Liver (tissue), 9 donors: ENCODE data around the gene KAZN. TPM values are rescaled to one million over a fixed set of nuclear protein-coding genes. Genes with fewer than 3 reads are reported as not detected.

Experiments used
- DNase-seq: peaks from one replicate; pipeline ENCODE4 v3.0.0-alpha.2; 2017; ENCODE audit warnings: low spot score
- H3K27ac ChIP-seq, 2 donors: one replicate each; pipeline ENCODE4 v1.7.0; 2013; ENCODE audit warnings: inconsistent platforms in 2 of 2, low read length in 2 of 2, control low read depth in 1 of 2, low read depth in 1 of 2, mild to moderate bottlenecking in 1 of 2
- H3K27me3 ChIP-seq, 4 donors: one replicate each; pipeline versions ENCODE4 v1.6.1 to v1.7.0; 2013; ENCODE audit warnings: low read length in 3 of 4, inconsistent platforms in 1 of 4, mild to moderate bottlenecking in 1 of 4, moderate library complexity in 1 of 4; ENCODE audit not compliant: control insufficient read depth in 4 of 4, insufficient read depth in 4 of 4
- H3K36me3 ChIP-seq, 4 donors: one replicate each; pipeline versions ENCODE4 v1.6.1 to v1.7.0; 2013; ENCODE audit warnings: low read length in 3 of 4, mild to moderate bottlenecking in 3 of 4, low read depth in 1 of 4, moderate library complexity in 1 of 4; ENCODE audit not compliant: control insufficient read depth in 4 of 4, insufficient read depth in 3 of 4
- H3K4me1 ChIP-seq, 4 donors: one replicate each; pipeline versions ENCODE4 v1.6.1 to v1.7.0; 2013; ENCODE audit warnings: low read length in 3 of 4, mild to moderate bottlenecking in 3 of 4, moderate library complexity in 1 of 4; ENCODE audit not compliant: control insufficient read depth in 4 of 4, insufficient read depth in 4 of 4
- H3K4me3 ChIP-seq, 3 donors: one replicate each; pipeline versions ENCODE4 v1.6.1 to v1.7.0; 2013; ENCODE audit warnings: low read length in 3 of 3, control low read depth in 1 of 3, low read depth in 1 of 3, mild to moderate bottlenecking in 1 of 3
- H3K9ac ChIP-seq, 2 donors: one replicate each; pipeline ENCODE4 v1.7.0; 2013; ENCODE audit warnings: low read length in 2 of 2, mild to moderate bottlenecking in 2 of 2, moderate library complexity in 2 of 2, control low read depth in 1 of 2, low read depth in 1 of 2
- H3K9me3 ChIP-seq, 4 donors: one replicate each; pipeline versions ENCODE4 v1.6.1 to v1.7.0; 2013; ENCODE audit warnings: low read length in 3 of 4; ENCODE audit not compliant: control insufficient read depth in 4 of 4
- ATF3 ChIP-seq: IDR thresholded peaks from 2 replicates; pipeline ENCODE4 v1.6.1; 2016; ENCODE audit warnings: antibody characterized with exemption
- EGR1 ChIP-seq, 2 donors: IDR thresholded peaks; 2 replicates each; pipeline ENCODE4 v1.6.1; 2016 to 2018; ENCODE audit warnings: antibody characterized with exemption in 2 of 2, low read depth in 2 of 2
- FOXA1 ChIP-seq: IDR thresholded peaks from 2 replicates; pipeline ENCODE4 v1.6.1; 2016; ENCODE audit warnings: antibody characterized with exemption
- GABPA ChIP-seq, 2 donors: IDR thresholded peaks in 1 of 2; conservative IDR thresholded peaks in 1 of 2; 2 replicates each; pipeline ENCODE4 v1.6.1; 2016; ENCODE audit warnings: antibody characterized with exemption in 2 of 2, mild to moderate bottlenecking in 1 of 2, moderate library complexity in 1 of 2
- HNF4A ChIP-seq, 2 donors: conservative IDR thresholded peaks; 2 replicates each; pipeline ENCODE4 v1.6.1; 2016; ENCODE audit warnings: antibody characterized with exemption in 2 of 2, mild to moderate bottlenecking in 2 of 2
- HNF4G ChIP-seq: IDR thresholded peaks from 2 replicates; pipeline ENCODE4 v1.6.1; 2016; ENCODE audit warnings: antibody characterized with exemption
- MAX ChIP-seq: IDR thresholded peaks from 2 replicates; pipeline ENCODE4 v1.6.1; 2016; ENCODE audit warnings: antibody characterized with exemption
- NR2F2 ChIP-seq: IDR thresholded peaks from 2 replicates; pipeline ENCODE4 v1.6.1; 2016; ENCODE audit warnings: antibody characterized with exemption
- REST ChIP-seq: IDR thresholded peaks from 2 replicates; pipeline ENCODE4 v1.6.1; 2016; ENCODE audit warnings: antibody characterized with exemption, mild to moderate bottlenecking
- SP1 ChIP-seq: IDR thresholded peaks from 2 replicates; pipeline ENCODE4 v1.6.1; 2018; ENCODE audit warnings: antibody characterized with exemption, mild to moderate bottlenecking
- TAF1 ChIP-seq: conservative IDR thresholded peaks from 2 replicates; pipeline ENCODE4 v1.6.1; 2016; ENCODE audit warnings: antibody characterized with exemption, mild to moderate bottlenecking
- YY1 ChIP-seq: IDR thresholded peaks from 2 replicates; pipeline ENCODE4 v1.6.1; 2016; ENCODE audit warnings: antibody characterized with exemption, mild to moderate bottlenecking
- WGBS: extraction: QIAGEN DNeasy Blood & Tissue Kit; methylation state at CpG from one replicate; pipeline ENCODE4 v1.1.7; 2013; 5-methylcytosine and 5-hydroxymethylcytosine counted together
- polyA plus RNA-seq, 2 donors: library from polyadenylated mRNA; stranded (reverse) in 1 of 2; unstranded in 1 of 2; fragments of 200-250 nt in 1 of 2; fragments of >200 nt in 1 of 2; fragmentation: Nextera tagmentation in 1 of 2; extraction: Ambion mirVana in 1 of 2; gene quantifications; one replicate each; pipeline versions ENCODE4 v1.2.1 to v1.2.3, GENCODE V29; 2013 to 2015
- total RNA-seq, 2 donors: library from RNA; depleted of rRNA; stranded (reverse); fragments of >200 nt; gene quantifications; one replicate each; pipeline ENCODE4 v1.2.3, GENCODE V29; 2014
- TF ChIP-seq, protein P1 (sequence below): fragments of 150-350 bp; IDR thresholded peaks from 2 replicates; pipeline ENCODE4 v1.5.1; 2017; ENCODE audit warnings: improper control_type of control experiment, low read depth, low read length; ENCODE audit not compliant: missing input control
- donor health status: healthy.
- donor health status: healthy.
- donor health status: healthy.
- donor health status: healthy.
- donor health status: healthy.

The KAZN gene
- total and polyA plus RNA-seq, 4 donors = 1.9 to 6.9 (median 2.4) TPM

DNA sequence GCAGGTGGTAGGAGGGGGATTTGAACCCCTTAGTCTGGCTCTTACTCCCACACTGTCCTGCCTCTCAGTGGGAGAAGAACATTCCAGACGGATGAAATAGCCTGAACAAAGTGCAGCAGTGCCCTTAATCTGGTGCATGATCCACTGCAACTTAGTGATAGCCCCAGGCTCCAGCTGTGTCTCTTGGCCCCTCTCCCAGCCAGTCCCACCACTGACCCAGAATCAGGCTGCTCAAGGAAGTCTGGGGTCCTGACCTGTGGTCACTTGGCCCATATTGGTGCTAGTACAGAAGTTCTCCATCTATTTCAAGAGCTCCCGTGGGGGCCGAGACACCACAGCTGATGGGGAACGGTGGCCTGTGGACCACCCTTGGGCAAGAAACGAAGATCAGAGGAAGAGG lies 255.0 kb downstream of the KAZN start:
- Histone ChIP-seq H3K27ac (no peak overlapping the region), H3K4me3 (no peak overlapping the region), H3K9ac (no peak overlapping the region), H3K36me3 (no peaks in the 10 kb centered on the region), H3K27me3 (peaks cover 0 to 2% (median 0%) of the 10 kb centered on the region in 4 donors), H3K9me3 (no peaks in the 10 kb centered on the region), H3K4me1 (no peaks in the 10 kb centered on the region)
- DNase-seq = no peak
- no peak for TF ChIP-seq HNF4G
- TF ChIP-seq NR2F2 = no peak
- no peak for TF ChIP-seq REST
- TF ChIP-seq SP1 = no peak
- no peak for TF ChIP-seq TAF1
- no peak for TF ChIP-seq GABPA (IDR thresholded peaks at IDR 0.05 in 1 of 2, conservative IDR thresholded peaks at IDR 0.05 in 1 of 2)
- WGBS = 73% methylated on average over 5 of the region's 5 CpGs

DNA sequence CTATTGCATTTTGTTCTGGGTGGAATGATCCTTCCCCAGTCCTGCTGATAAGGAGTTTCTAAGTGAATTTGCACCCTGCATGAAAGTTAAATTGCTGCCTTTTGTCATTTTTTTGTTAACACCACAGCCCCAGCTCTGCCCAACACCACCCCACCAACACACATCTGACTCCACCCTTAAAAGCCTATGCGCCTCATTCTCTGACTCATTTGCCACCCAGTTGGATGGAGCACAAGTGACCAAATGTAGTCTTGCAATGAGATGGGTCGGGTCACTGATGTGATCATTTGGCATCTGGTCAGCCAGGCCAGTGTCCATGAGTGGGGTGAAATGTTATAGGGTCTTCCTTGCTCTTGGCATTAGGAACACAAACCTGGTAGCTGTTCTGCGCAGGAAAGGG lies 256.8 kb downstream of the KAZN start:
- Histone ChIP-seq H3K36me3 (no peaks in the 10 kb centered on the region), H3K4me1 (no peaks in the 10 kb centered on the region), H3K4me3 (no peak overlapping the region), H3K27ac (no peak overlapping the region), H3K27me3 (peaks cover 0 to 2% (median 0%) of the 10 kb centered on the region in 4 donors), H3K9ac (no peak overlapping the region), H3K9me3 (no peaks in the 10 kb centered on the region)
- TF ChIP-seq FOXA1 (no peak), TAF1 (no peak), REST (no peak), YY1 (no peak), HNF4G (no peak), EGR1 (IDR thresholded peaks at IDR 0.05; ENCODE audit: low read depth in 2 of 2) (no peak), MAX (no peak), HNF4A (conservative IDR thresholded peaks at IDR 0.05) (no peak), ATF3 (no peak)
- TF ChIP-seq, protein P1, sequence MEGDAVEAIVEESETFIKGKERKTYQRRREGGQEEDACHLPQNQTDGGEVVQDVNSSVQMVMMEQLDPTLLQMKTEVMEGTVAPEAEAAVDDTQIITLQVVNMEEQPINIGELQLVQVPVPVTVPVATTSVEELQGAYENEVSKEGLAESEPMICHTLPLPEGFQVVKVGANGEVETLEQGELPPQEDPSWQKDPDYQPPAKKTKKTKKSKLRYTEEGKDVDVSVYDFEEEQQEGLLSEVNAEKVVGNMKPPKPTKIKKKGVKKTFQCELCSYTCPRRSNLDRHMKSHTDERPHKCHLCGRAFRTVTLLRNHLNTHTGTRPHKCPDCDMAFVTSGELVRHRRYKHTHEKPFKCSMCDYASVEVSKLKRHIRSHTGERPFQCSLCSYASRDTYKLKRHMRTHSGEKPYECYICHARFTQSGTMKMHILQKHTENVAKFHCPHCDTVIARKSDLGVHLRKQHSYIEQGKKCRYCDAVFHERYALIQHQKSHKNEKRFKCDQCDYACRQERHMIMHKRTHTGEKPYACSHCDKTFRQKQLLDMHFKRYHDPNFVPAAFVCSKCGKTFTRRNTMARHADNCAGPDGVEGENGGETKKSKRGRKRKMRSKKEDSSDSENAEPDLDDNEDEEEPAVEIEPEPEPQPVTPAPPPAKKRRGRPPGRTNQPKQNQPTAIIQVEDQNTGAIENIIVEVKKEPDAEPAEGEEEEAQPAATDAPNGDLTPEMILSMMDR = no peak
- 70% methylated on average over 3 of the region's 3 CpGs for WGBS
- DNase-seq = no peak
